Fibroblast of villous mesenchyme (primary cell): ENCODE data around the gene MTA2. TPM values are rescaled to one million over a fixed set of nuclear protein-coding genes. Genes with fewer than 3 reads are reported as not detected.
A peak's percentile ranks its signal among the peaks of the same experiment; 100 is the strongest.
"Not testable (repeated sequence)": the region's sequence is repeated elsewhere in the genome, so short reads cannot be mapped to it uniquely, and the experiment has no call there.

Experiments used
- DNase-seq: peaks from one replicate; pipeline ENCODE4 v3.0.0-alpha.2; 2010; ENCODE audit warnings: low read depth
- H3K4me3 ChIP-seq: 2 replicates; pipeline ENCODE4 v1.5.1; 2011; ENCODE audit warnings: low read depth, mild to moderate bottlenecking, low read length
- CTCF ChIP-seq: IDR thresholded peaks from 2 replicates; pipeline ENCODE4 v1.5.1; 2012; ENCODE audit warnings: low read depth, mild to moderate bottlenecking, low read length; ENCODE audit not compliant: insufficient read depth
- total RNA-seq: library from RNA; depleted of rRNA; stranded (reverse); fragments of >200 nt; gene quantifications from 2 replicates; pipeline ENCODE4 v1.2.3, GENCODE V29; 2012

MTA2 gene
- total RNA-seq, 1 donor = 197 TPM

DNA sequence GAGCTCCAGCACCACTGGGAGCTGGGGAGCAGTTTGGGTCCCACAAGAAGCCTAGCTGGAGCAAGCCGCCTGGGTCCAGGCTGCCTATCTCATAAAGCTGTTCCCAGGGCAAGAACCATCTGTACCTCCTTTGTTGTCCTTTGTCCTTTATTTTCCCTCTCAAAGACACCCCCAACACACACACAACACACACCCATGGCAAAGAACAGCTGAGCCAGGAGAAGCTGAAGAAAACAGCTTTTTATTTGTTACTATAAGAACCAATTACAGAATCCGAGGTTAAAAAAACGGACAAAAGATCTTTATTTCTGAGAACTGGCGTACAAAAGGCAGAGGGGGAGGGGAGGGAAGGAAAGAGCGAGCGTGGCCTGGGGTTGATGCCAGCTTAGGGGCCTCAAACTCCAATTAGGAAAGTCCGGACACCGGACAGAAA lies 8.7 kb downstream of the MTA2 start:
- TF ChIP-seq CTCF = no peak
- no peak overlapping the region for H3K4me3 ChIP-seq
- DNase-seq = no peak

- peak overlapping the region; percentile 76 for H3K4me3 ChIP-seq
- no peak for DNase-seq
- TF ChIP-seq CTCF = no peak
Observed at GRCh38 chr11:62592146-62592815, 9.4 kb downstream of the MTA2 start.

- no peak for TF ChIP-seq CTCF
- H3K4me3 ChIP-seq = peak within 1 kb of the TSS; percentile 76
- DNase-seq = peak; percentile 100
Observed at GRCh38 chr11:62591448-62592145, 10.1 kb downstream of the MTA2 start, which contains the start of gene TUT1. TSS of gene TUT1 (minus strand) at chr11:62591523. CDS start at chr11:62591485, 38 bp downstream.

- peak; percentile 42 for TF ChIP-seq CTCF
- peak; percentile 23 for DNase-seq
- no peak overlapping the region for H3K4me3 ChIP-seq
Observed at GRCh38 chr11:62588966-62589637, 12.6 kb downstream of the MTA2 start.

- not testable (repeated sequence) for DNase-seq, H3K4me3 ChIP-seq
Observed at GRCh38 chr11:62585356-62585755, 16.3 kb downstream of the MTA2 start.

GRCh38 chr11:62581735-62582134 lies 19.9 kb downstream of the MTA2 start:
- H3K4me3 ChIP-seq, DNase-seq: not testable (repeated sequence)

GRCh38 chr11:62580959-62581715 lies 20.5 kb downstream of the MTA2 start:
- TF ChIP-seq CTCF = no peak
- H3K4me3 ChIP-seq = no peak overlapping the region
- DNase-seq = no peak
